Glomerular visceral epithelial cell (primary cell): ENCODE measurements around the gene FAM240A.

Experiments used
- DNase-seq: peaks from one replicate; pipeline ENCODE4 v3.0.0-alpha.2; 2016; ENCODE audit errors: extremely low spot score

Gene FAM240A

DNA sequence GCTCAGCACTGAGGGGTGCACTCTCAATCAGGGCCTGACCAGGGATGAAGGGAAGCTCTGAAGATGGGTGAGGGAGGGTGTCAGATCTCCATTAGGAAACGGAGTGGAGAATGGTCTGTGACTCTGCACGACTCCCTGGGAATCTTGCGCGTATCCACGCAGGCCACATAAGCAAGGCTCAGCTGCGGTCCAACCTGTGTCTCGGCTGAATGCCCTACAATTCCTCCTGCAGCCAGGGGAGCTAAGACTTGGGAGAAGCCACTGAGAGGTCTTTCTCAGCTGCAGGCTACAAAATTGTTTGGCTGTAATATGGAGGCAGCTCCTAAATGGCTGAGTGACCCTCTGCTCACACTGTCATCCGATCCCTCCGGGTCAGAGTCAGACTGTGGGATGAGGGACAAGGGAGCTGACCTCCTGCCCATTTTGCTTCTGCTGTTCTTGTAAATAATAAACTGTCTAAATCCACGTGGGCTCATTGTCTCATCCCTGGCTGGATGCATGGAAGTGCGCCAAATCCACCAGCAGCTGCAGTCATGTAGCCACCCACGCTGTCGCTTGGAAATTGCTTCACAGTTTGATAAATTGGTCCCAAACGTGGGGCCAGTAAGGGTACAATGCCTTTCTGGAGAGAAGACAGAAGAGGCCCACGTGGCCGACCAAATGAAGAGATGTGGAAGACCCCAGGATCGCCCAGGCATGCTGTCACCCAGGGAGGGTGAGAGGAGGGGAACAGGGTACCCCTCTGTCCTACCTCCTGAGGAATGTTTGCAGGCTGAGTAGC is 50.6 kb downstream of the FAM240A start:
- peak; percentile 17 for DNase-seq

DNA sequence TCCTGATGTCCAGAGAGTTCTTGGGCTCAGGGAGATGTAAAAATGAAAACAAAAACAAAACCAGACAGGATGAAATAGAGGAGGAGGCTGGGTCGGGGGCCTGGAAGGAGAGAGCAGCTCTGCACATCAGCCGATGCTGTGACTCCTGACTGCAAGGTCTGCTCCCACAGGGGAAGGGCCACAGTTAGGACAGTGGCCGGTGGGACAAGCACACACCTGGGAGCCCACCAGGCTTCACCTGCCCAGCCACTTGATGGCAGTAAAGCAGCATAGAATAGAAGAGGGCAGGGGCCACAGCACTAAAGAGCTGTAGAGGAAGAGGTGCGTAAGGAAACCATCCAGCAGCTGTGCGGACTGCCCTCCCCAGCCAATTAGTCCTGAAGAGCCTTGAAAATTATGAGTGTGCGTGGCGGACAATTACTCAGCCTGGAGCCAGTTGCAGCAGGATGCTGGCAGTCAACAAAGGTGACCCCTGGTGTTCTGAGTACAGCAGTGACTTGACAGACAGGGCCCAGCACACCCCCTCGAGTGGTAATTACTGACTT is 51.3 kb downstream of the FAM240A start:
- DNase-seq: no peak

DNA sequence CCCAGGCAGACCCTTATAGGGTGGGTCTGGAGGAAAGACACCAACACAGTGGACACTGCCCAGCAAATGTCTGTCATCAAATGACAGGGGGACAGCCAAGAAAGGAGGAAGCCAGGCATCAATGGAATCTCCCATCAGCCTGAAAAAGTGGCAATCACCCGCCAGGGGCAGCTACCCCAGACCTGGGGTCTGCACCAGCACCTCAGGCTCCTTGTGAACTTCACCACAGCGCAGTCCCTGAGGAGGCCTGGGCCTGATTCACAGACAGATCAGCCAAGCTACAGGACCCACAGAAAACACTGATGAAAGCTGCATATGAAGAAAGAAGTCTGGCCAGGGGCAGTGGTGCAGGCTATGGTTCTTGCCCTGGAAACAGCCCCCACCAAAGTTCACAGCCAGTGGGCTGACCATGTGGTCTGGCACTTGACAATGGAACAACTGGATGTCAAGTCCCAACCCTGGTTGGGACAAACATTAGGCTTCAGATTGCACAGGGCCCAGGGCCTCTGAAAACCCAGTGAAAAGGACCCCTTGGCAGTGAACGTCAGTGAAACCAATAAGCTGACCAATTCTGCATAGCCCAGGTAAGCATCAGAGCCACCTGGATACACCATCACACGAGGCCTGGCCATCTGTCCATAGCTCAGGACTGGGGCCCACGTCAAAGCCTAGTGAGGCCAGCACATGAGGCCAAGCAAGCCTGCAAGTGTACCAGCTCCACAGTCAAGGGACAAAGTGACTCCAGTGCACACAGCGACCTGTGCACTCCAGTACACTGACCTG is 52.1 kb downstream of the FAM240A start:
- DNase-seq: no peak

DNA sequence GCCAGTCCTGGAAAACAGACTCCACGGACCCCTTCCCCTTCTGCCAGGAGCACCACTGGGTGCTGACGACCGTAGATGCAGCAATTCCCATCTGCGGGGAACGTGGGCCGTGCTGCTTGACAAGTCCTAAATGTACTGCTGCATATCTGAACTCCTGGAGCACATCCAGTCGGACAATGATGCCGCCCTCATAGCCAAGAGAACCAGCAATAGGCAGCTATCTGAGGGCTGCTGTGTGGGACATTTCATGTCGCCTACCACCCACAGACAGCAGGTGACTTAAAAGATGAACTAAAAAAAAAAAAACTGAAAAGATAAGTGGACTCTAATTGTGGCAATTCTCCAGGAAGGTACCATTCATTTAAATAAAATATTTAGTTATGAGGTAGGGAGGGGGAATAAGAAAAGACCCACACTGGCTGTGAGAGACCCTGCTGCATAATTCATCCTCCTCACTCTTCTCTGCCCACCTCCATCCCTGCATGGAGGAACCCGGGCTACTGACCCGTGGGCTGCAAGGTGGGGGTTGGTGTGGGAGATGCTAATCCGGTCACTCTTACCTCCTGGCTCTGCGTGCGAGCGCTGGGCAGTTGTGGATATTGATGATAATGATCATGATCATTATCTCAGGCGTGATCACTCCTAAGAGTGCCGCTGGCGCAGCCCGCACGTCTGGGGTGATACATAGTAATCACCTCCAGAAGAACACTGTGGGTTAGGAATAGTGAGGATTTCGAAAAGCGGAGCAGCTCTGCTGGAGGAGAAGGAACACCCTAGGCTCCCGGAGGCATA is 52.8 kb downstream of the FAM240A start:
- no peak for DNase-seq

DNA sequence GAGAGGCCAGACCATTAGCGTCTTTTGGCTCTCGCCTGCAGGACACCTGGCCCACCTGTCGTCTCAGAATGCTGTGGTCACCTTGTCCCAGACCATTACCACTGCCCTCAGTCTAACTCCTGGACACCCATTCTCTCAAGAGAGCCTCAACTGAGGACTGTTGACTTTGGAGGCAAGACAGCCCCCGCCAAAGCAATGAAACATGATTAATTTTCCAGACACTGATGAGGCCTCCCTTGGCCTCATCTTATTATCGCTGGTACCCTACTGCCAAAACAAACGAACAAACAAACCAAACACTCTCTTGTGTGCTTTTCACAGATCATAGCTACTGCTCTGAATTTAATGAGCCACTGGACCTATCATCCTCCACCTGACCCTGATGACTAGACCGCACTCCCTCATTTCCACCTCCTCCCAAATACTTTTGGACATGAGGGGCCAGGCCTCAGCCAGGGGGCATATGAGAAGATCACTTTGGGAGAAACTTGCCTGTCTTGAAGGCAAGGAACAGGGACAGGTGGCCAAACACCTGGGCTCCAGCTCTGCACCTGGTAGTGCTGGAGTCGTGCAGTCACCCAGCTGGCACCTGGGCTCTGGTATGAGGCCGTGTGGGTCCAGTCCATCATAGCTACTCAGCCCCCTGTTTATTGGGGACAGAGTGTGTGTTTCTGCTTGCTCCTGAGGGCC is 53.6 kb downstream of the FAM240A start:
- no peak for DNase-seq

DNA sequence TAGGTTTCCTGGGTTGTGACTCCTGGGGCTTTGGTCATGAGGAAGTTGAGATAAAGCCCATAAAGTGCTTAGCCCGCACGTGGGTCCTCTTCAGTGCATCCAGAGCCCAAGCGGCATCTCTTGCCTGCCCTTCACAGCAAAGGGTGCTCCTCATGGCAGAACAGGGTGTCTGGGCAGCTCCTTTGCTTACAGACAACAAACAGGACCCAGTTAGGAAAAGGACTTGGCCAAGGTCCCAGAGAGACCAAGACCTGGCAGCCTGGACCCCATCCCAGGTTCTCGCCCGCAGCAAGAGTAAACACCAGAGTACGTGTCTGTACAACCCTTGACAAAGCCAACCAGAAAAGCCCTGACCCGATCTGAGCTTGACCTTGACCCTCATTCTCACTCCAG is 54.1 kb downstream of the FAM240A start:
- DNase-seq: no peak

DNA sequence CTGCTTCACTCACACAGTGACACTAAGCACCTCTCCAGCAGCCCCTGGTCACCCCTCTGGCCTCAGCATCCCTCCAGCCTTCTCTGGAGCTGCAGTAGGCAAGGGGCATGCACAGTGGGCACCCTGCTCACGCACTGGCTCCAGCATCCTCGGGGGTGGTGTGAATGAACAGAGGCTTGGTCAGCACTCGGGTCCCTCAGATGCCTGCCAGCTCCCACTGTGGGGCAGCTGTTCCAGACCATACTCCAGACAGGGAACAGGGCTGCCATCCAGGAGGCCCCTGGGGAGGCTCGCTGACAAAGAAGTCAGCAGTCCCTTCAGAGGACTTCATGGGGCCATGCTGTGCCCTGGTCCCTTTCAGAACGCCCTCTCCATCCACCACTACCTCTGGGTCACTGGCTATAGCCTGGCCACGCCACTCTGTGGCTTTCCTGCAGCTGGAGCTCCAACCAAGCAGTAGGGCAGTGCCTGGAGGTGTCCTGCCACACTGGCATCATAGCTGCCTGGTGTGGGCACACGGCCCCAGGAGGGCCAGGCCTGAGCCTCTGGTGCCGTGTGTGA is 54.8 kb downstream of the FAM240A start:
- no peak for DNase-seq

DNA sequence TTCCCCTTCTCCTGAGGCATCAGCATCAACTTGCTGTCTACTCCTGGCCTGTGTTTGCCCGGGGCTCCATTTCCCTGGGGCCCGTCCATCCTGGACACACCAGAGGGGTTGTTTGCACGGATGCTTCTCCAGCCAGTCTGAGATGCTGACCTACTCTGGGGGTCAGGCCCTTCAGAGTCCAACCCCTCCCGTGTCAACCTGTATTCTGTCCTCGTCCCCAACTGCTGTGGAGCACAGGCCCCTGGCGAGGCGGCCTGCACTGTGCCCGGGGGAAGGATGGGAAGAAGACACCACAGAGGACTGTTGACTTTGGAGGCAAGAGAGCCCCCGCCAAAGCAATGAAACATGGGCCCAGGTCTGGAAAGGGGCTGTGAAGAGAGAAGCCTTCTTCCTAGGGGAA is 55.3 kb downstream of the FAM240A start:
- DNase-seq: no peak

DNA sequence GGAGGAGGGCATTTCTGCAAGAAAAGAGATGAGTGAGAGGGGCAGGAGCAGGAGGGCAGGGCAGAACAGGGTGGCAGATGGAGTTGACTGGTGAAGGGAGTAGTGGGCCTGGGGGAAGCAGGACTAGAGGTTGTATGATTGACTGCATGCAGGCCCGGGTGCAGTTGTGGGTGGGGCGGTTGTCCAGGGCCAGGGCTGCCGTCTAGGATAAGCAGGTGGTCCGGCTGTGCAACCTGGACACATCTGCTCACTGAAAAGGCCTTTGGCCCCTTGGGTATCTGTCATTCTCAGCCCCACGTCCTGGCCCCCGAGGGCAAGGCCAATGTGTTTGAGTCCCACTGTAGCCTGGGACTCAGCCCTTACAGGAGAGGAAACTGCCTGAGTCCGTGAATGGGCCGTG is 55.8 kb downstream of the FAM240A start:
- DNase-seq: no peak

DNA sequence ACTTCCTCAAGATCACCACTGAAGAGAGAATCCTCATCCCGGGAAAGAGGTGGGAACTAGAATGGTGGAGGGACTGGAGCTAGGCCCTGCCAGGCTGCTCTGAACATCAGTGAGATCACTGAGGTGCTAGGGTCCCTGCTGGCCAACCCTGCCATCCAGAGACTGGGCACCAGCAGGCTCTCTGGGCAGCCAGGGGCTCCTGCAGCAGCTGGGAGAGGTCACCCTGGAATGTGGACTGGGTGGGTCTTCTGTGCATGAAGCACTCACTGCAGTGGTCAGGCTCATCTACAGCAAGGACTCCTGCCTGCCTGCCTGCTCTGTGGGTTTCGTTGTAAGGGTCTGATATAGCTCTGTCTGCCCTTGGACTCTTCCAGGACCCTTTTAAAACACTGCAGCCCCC is 56.3 kb downstream of the FAM240A start:
- DNase-seq: no peak

DNA sequence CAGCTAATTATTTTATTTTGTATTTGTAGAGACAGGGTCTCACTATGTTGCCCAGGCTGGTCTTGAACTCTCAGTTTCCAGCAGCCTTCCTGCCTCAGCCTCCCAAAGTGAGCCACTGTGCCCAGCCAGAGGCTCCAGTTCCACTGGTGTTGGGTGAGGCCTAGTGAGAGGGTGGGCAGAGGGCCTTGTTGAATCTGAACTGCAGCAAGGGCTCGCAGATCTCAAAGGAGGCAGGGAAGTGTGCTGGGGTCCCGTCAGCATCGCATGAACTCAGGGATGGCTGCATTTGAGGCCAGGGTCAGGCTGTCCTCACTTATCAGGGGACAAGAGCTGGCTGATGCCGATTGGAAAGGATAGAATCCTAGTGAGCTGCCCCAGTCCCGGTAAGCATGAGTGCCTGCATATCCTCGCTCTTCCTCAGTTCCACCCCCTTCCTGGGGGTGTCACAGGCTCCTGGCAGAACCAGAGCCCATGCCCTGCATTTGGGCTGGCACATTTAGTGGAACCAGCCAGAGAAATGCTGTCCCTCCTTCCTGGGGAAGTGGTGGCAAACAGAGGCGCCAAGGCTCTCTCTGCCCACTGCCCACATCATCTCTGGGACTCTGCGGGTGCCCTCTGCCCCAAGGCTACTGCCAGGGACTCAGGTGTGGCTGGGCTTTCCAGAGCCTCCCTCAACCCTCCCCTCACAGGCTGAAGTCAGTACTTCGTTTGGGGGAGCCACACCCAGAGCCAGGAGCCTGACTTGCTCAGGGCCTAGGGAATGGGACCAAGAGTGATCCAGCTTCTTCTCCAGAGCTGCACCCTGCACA is 57.1 kb downstream of the FAM240A start:
- DNase-seq: no peak

DNA sequence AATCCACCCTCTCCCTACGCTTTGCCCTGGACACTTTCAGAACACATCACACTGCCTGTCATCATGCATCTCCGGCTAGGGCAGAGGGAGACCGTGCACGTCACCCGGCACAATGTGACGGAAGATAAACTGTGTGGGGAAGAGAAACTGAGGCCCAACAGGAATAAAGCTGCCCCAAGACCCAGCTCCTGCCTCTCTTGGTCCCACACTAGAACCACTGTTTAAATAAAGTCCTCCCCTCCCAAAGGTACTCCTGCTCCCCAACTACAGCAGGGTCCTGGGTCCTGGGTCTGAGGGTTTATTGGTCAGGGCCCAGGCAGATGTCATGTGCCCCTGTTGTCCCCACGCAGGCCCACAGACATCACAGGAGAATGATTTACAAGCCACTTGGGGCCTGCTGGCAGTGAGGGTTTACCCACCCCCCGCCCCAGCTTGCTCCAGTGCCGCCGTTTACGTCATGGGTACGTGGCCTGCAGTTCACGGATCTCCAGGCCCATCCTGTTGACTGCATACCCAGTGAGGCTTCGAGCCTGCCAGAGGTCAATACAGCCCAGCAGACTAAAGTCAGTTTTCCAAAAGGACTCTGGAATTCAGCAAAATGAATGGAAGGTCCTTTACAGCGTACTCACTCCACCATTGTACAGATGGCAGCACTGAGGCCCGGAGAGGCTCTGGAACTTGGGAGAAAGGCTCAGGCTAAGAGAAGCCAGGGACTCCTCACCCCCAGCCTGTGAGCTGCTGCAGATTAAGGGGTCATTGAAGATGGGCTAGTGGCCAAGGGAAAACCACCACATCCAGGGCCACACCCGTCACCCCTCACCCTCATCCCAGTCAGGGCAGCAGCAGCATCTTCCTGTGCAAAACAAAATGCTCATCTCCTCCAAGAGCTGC is 57.9 kb downstream of the FAM240A start:
- no peak for DNase-seq

DNA sequence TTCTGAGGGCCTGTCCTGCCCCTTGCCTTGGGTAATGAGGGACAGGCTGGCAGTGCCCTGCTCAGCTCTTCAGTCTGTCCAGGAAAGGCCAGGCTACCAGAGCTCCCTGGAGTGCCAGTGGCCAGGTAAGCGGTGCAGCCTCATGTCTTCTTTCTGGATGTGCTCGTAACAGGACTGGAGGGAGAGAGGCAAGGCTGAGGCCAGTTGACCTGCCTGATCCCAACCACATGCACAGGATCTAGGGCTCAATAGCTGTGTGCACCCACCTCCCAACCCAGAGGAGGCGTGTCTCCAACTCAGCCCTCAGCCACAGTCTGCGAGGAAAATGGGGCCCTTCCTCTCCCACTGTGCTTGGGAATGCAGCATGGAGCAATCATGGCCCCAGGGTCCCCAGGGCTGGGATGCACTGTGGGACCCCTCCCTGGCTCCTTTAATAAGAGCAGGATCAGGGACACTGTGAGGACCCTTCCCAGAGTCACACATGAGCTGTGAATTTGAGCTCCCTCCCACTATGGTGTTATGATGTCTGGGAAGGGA is 58.6 kb downstream of the FAM240A start:
- no peak for DNase-seq

DNA sequence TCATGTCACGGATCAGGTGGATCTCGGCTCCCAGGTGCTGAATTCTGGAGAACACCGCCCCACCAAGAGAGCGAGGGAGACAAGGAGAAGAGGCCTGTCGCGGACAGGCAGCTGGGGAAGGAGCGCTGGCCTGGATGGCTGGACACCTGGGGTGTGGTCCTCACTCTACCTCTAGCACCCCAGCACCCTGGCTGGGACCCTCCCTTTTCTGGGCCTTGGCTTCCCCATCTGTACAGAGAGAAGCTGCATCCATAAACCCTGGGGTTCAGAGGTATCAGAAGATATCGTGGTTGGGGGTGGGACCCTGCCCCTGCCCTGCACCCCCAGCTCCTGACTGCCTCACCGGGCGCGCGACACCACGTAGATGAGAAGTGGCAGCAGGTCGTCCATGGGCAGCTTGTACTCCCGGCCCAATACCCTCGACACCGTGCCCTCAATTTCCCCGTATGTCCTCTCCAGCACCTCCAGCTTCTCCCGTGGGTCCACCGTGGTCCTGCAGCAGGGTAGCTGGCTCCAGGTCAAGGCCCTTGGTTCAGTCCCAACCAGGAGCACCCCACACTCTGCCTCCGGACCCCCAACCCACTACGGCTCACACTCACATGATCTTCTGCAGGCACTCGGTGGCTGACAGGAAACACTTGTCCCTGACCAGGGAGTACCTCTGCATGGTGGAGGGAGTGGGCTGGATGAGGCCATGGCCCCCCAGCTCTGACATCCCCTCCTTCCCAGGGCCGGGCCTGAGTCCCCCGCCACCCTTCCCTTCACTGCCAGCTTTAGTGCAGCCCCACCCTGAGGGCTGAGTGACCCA is 59.4 kb downstream of the FAM240A start:
- DNase-seq: no peak

DNA sequence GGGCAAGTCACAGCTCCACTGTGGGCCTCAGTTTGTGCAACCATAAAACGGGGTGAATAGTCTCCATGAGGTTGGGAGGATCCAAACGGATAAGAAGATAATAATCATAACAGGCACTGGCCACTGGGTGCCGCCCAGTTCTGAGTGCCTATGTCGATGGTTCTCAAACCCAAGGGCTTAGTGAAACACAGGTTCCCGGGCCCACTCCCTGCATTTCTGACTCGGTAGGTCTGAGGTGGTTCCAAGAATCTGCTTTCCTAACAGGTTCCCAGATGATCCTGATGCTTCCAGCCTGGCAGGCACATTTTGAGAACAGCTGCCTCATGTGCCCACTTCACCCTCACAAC is 60.0 kb downstream of the FAM240A start:
- DNase-seq: no peak

DNA sequence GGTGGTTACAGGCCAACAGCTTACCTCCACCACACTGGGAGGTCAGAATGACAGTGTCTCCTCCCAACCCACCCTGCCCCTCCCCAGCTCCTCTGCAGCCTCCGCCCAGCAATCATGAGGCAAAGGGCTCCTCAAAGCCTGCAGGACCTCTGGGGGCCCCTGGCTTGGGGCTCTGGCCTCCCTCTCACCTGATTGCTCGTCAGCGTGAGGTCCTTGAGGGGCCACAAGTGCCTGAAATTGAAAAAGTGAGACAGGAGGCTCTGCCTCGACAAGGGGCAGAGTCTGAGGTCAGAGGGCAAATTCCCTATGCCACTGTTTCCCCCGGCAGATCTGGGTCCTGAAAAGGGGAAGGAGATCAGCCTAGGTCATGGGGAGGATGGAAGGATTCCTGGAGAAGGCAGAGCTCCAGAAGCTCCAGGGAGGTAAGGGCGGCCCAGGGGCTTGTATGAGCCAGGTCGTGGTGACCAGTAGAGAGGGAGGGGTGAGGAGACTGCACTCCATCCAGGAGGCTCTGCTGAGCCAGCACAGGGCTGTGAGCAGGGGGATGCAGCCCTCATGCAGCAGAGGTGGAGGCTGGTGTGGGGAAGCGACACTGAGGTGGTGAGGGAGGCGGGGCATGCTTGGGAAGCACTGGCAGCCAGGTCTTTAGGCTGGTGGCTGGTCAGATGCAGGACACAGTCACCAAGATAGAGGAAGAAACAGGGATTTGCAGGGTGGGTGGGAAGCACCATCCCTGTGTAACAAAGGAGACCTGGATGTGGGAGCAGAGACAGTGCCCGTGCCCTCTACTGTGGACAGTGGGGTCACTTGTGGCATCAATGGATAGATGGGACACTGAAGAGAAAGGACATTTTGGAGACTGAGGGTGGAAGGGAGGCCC is 61.1 kb downstream of the FAM240A start:
- DNase-seq: no peak
